NCI-H748 (cell line): Measurements from ENCODE around the gene CWC27.
A peak's percentile ranks its signal among the peaks of the same experiment; 100 is the strongest.

Experiments
- DNase-seq: peaks from one replicate; lab custom pipeline; 2025; ENCODE audit not compliant: unreplicated experiment; lab: John Stamatoyannopoulos, UW

Gene CWC27

GRCh38 chr5:65032250-65032649, 263.5 kb downstream of the CWC27 start:
- DNase-seq = no peak

GRCh38 chr5:65034029-65034812, 265.5 kb downstream of the CWC27 start:
- no peak for DNase-seq

DNA sequence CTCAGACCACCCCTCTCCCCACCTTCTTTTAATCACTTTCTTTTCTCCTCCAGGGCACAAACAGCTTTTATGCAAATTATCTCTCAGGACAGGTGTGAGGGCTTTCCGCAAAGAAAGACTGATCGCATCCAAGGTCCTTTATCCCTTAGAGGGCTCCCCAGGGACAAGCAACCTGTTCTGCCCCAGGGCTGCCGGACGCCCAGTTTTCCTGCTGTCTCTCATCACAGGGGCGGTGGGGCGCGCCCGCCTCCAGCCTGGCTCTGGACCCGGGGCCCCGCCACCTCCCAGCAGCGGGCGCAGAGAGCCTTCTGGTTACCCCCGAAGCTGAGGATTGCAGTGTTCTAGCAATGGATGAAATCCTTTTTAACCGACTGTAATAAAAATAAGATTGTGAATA, 266.1 kb downstream of the CWC27 start:
- peak; percentile 23 for DNase-seq

- peak; percentile 91 for DNase-seq
Measured at GRCh38 chr5:65035211-65036206, 266.8 kb downstream of the CWC27 start.

DNA sequence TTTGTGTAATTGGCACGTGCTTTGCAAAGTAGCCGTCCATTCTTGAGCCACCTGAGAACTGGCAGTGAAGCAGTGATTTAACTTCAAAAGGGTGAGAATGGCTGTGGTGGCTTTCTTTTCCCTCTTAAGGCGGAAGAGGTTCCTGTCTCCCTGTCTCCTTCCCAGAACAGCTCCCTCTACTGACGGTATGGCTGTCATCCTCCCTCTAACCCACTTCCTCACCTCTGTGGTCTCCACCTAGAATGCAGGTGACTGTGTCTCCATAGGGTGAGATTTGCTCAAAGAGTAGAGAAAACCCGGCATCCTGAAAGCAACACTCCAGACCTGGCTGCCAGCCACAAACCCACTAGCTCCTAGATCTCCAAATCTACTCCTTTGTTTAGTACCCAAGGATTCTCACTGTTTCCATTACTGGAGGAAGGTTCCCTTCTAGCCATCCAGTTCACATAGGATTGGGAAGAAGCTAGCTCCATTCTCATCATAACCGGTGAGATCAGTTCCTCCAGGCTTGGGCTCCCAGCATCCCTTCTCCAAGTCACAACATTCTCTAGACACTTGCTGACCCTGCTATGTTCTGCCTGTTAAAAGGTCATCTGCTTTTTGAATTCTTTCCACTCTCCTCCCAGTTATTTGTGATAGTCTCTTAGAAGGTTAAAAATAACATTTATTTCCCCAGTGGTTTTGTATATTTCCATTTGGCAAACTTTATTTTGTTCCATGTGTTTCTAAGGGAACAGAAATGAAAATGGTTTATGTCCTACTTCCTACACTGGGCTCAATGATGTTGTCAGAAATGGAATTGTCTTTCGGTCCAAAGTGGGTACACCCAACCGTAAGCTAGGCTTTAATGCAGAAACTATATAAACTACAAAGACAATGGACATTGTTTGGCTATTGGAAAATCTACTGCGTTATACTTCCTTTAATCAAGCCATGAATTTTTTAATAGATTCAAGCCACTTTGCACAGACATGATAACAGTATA, 269.4 kb downstream of the CWC27 start:
- DNase-seq = peak; percentile 68

GRCh38 chr5:65041296-65042158, 272.8 kb downstream of the CWC27 start:
- no peak for DNase-seq

GRCh38 chr5:65043843-65044359, 275.2 kb downstream of the CWC27 start:
- DNase-seq = no peak

DNA sequence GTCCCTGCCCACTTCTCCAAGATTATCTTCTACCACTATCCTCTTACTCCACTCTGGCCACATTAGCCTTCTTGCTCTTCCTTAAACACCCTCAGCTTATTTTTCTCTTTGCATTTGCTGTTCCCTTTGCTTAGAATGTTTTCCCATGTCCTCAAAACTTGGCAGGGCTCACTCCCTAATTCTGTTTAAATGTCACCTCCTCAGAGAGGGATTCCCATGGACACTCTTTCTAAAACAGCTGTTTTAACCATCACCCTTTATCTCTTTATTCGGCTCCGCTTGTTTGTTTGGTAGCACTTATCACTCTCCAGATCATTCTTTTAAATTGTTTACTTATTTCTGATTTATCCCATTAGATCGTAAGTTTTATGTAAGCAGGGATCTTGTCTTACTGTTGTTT, 278.5 kb downstream of the CWC27 start:
- no peak for DNase-seq

DNA sequence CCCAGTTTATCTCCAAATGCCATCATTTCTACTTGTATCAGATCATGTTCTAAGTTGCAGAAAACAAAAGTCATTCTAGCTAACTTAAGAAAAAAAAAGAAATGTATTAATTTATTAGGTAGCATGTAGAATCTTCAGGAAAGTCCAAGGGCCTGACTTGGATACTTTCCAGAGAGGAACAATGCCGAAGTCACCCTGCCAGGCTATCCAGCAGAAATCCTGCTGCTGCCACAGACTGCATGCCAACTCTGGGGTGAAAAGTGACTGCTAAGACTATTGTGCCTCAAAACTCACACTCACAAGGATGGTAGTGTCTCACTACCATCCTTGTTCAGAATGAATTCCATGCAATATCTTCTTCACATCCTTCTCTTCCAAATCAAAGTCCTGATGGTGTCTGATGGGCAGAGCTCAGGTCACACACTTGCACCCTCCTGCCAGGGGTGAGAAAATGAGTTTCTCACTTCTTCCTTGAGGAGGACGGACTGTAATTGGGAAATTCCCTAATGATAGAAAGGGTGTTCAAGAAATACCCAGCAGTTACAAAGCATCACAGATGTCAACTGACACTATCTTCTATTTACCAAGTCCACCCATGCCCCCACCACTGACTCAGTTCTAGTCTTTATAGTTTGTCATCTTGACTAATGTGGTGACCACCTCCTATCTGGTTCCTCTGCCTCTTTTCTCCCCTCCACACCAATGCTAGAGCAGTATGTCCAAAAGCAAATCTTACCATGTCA, 279.4 kb downstream of the CWC27 start:
- no peak for DNase-seq

- DNase-seq = no peak
Measured at GRCh38 chr5:65050140-65050539, 281.4 kb downstream of the CWC27 start.

DNA sequence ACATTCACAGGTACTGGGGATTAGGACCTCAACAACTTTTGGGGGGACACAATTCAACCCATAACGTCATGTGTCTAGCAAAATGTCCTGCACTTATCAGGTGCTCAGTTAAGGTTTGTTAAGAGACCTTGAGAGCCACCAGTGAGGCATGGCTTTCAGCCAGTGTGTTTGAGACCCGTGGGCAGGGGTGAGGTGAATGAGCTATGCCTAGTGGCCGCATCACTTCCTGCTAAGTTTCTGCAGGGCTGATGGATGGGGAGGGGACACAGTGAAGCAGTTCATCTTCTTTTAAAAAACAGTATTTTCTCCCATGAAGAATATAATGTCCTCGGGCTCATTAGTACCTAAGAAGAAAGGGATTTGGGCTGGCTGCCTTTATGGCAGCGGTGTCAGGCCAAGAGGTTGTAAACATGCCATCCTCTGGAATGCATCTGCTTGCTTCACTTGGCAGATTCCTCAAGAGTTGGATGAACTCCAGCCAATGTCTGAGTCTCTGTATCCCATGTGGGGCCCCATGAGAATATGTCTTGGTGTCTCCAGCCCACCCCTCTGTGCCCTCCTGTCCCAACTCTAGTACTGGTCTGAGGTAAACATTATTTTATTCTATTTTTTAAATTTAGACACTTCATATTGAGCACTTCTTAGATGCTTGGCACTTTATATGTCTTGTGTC, 282.2 kb downstream of the CWC27 start:
- DNase-seq = no peak

DNA sequence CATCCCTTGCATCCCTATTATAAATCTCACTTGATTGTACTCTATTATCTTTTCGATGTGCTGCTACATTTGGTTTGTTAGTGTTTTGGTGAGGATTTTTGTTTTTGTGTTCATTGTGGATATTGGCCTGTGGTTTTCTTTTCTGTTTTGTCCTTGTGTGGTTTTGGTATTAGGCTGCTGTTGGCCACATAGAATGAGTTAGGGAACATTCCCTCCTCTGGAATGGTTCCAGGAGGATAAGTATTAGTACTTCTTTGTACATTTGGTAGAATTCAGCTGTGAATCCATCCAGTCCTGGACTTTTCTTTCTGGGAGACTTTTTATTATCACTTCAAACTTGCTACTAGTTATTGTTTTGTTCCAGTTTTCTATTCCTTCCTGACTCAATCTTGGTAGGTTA, 287.2 kb downstream of the CWC27 start:
- DNase-seq = no peak

DNA sequence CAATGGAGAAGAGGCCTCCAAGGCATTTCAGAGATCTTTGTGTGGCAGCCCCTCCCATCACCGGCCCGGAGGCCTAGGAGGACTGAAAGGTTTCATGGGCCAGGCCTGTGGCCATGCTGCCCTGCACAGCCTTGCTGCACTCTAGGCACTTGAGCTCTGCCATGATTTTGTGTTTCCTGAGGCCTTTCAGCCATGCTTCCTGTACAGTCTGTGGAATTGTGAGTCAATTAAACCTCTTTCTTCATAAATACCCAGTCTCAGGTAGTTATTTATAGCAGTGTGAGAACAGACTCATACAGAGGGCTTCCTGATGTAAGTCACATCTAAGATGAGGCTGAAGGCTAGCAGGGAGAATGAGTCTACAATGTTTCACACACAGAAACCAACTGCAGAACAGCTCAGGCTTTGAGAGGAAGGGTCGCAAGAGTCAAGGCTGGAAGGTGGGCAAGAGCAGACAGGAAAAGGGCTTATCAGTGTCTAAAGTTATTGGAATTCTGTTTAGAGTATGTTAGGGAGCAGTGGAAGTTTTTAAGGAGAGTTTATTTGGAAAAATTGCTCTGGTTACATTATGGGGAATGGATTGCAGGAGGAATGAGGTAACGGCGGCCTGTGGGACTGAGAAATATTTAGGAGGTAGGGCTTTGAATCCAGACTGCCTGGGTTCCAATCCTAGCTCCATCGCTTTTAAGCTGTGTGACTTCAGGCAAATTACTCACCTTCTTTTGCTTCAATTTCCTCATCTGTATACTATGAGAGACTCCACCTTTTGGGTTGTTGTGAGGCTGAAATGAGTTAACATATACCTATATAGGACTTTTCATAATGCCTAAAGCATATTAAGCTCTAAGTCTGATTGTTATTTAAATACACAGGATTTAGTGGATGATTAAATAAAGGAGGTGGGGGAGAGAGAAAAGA, 291.2 kb downstream of the CWC27 start:
- no peak for DNase-seq

- peak; percentile 16 for DNase-seq
Measured at GRCh38 chr5:65061250-65061973, 292.7 kb downstream of the CWC27 start.

GRCh38 chr5:65061974-65062353, 293.2 kb downstream of the CWC27 start:
- no peak for DNase-seq

GRCh38 chr5:65062469-65063083, 293.8 kb downstream of the CWC27 start:
- no peak for DNase-seq
